CD14-positive monocyte (primary cell): ENCODE data around the gene TRAPPC5. TPM values are rescaled to one million over a fixed set of nuclear protein-coding genes. Genes with fewer than 3 reads are reported as not detected.

Experiments
- DNase-seq, 3 donors: peaks; one replicate each; pipeline ENCODE4 v3.0.0-alpha.2; 2011 to 2022
- H2AFZ ChIP-seq: 2 replicates; pipeline ENCODE4 v1.6.0; 2012; ENCODE audit warnings: mild to moderate bottlenecking, low read depth, low read length, inconsistent platforms; ENCODE audit not compliant: insufficient read depth, poor library complexity, severe bottlenecking
- H3K27ac ChIP-seq, 2 donors: 1 replicate in 1 of 2; 2 replicates in 1 of 2; pipeline ENCODE4 v1.5.1; 2012 to 2013; ENCODE audit warnings: low read length in 2 of 2, control low read depth in 1 of 2, inconsistent platforms in 1 of 2, low read depth in 1 of 2, mild to moderate bottlenecking in 1 of 2
- H3K27me3 ChIP-seq, 2 donors: one replicate each; pipeline versions ENCODE4 v1.6.0 to v1.6.1; 2011 to 2013; ENCODE audit warnings: low read length in 2 of 2; ENCODE audit not compliant: control insufficient read depth in 2 of 2, insufficient read depth in 2 of 2
- H3K36me3 ChIP-seq, 2 donors: replicated peaks in 1 of 2; 1 replicate in 1 of 2; 2 replicates in 1 of 2; pipeline versions ENCODE4 v1.5.1 to v1.6.1; 2012 to 2013; ENCODE audit warnings: low read length in 2 of 2, control low read depth in 1 of 2, inconsistent platforms in 1 of 2, mild to moderate bottlenecking in 1 of 2; ENCODE audit not compliant: insufficient read depth in 2 of 2, control insufficient read depth in 1 of 2
- H3K4me1 ChIP-seq, 2 donors: 1 replicate in 1 of 2; 2 replicates in 1 of 2; pipeline versions ENCODE4 v1.5.1 to v1.6.1; 2012 to 2013; ENCODE audit warnings: low read length in 2 of 2, control low read depth in 1 of 2, inconsistent platforms in 1 of 2, mild to moderate bottlenecking in 1 of 2, moderate library complexity in 1 of 2; ENCODE audit not compliant: insufficient read depth in 2 of 2, control insufficient read depth in 1 of 2
- H3K4me2 ChIP-seq: replicated peaks from 2 replicates; pipeline ENCODE3; 2012; ENCODE audit warnings: low read length, moderate library complexity, mild to moderate bottlenecking; ENCODE audit not compliant: poor library complexity, severe bottlenecking; ENCODE audit errors: extremely low read depth
- H3K4me3 ChIP-seq, 3 experiments: fragments of 200-600 bp in 1 of 3; sonication (generic) in 1 of 3; replicated peaks in 1 of 3; 1 replicate in 2 of 3; 2 replicates in 1 of 3; pipeline ENCODE4 v1.5.1; 2011 to 2013; ENCODE audit warnings: low read length in 3 of 3, mild to moderate bottlenecking in 3 of 3, control low read depth in 2 of 3, low read depth in 2 of 3, inconsistent platforms in 1 of 3, moderate library complexity in 1 of 3
- H3K79me2 ChIP-seq: 2 replicates; pipeline ENCODE4 v1.6.0; 2012; ENCODE audit warnings: mild to moderate bottlenecking, control low read depth, inconsistent platforms, low read length, moderate library complexity; ENCODE audit not compliant: insufficient read depth
- H3K9ac ChIP-seq: 2 replicates; pipeline ENCODE4 v1.6.0; 2017; ENCODE audit warnings: low read length, mild to moderate bottlenecking; ENCODE audit not compliant: insufficient read depth, poor library complexity, severe bottlenecking
- H3K9me3 ChIP-seq, 2 donors: replicated peaks in 1 of 2; 1 replicate in 1 of 2; 2 replicates in 1 of 2; pipeline versions ENCODE4 v1.5.1 to v1.6.1; 2012 to 2013; ENCODE audit warnings: low read length in 2 of 2, control low read depth in 1 of 2; ENCODE audit not compliant: control insufficient read depth in 1 of 2, insufficient read depth in 1 of 2
- H4K20me1 ChIP-seq: 2 replicates; pipeline ENCODE4 v1.6.0; 2012; ENCODE audit warnings: mild to moderate bottlenecking, low read length, control low read depth, moderate library complexity; ENCODE audit not compliant: insufficient read depth
- H3K27ac Mint-ChIP-seq, 7 donors: one replicate each; pipeline ENCODE4 v1.8.0; 2020; ENCODE audit warnings: mild to moderate bottlenecking in 7 of 7, mixed read lengths in 7 of 7, moderate library complexity in 6 of 7, inconsistent platforms in 2 of 7
- H3K27me3 Mint-ChIP-seq, 3 donors: one replicate each; pipeline ENCODE4 v1.8.0; 2021 to 2022; ENCODE audit warnings: low read depth in 3 of 3, mild to moderate bottlenecking in 3 of 3, mixed read lengths in 3 of 3, moderate library complexity in 3 of 3, inconsistent platforms in 1 of 3
- H3K36me3 Mint-ChIP-seq, 2 donors: one replicate each; pipeline ENCODE4 v1.8.0; 2020; ENCODE audit warnings: mixed read lengths in 2 of 2, inconsistent platforms in 1 of 2, mild to moderate bottlenecking in 1 of 2
- H3K4me1 Mint-ChIP-seq: one replicate; pipeline ENCODE4 v1.8.0; 2020; ENCODE audit warnings: mild to moderate bottlenecking, mixed read lengths
- H3K4me3 Mint-ChIP-seq, 2 donors: one replicate each; pipeline ENCODE4 v1.8.0; 2020; ENCODE audit warnings: mild to moderate bottlenecking in 2 of 2, mixed read lengths in 2 of 2, moderate library complexity in 1 of 2
- H3K9me3 Mint-ChIP-seq, 7 donors: one replicate each; pipeline ENCODE4 v1.8.0; 2020 to 2022; ENCODE audit warnings: mixed read lengths in 7 of 7, mild to moderate bottlenecking in 6 of 7, moderate library complexity in 6 of 7, inconsistent platforms in 2 of 7
- CTCF ChIP-seq: fragments of 200-600 bp; IDR thresholded peaks from one replicate; pipeline ENCODE4 v1.8.0; 2022; ENCODE audit warnings: antibody characterized with exemption, mild to moderate bottlenecking
- WGBS: methylation state at CpG from one replicate; pipeline ENCODE4 v1.1.5; 2013; ENCODE audit warnings: missing lambda C conversion rate; ENCODE audit not compliant: insufficient coverage; 5-methylcytosine and 5-hydroxymethylcytosine counted together
- intact Hi-C, 2 donors: fragments of 100-400 bp; cut with micrococcal nuclease; formaldehyde crosslinking; loops; one replicate each; pipeline versions ENCODE4 v1.15.0 to v1.15.1; 2023
- polyA plus RNA-seq, 3 donors: library from polyadenylated mRNA; depleted of rRNA in 1 of 3; unstranded in 2 of 3; stranded (reverse) in 1 of 3; fragments of 300-500 nt in 2 of 3; fragments of >200 nt in 1 of 3; fragmentation: Illumina TruSeq in 2 of 3; gene quantifications; 1 replicate in 2 of 3; 2 replicates in 1 of 3; pipeline ENCODE4 v1.2.3, GENCODE V29; 2012 to 2021

TRAPPC5 gene
- polyA plus RNA-seq, 3 donors: 126 to 449 (median 414) TPM

- WGBS: 99% methylated on average over 7 of the region's 10 CpGs
- intact Hi-C loops: loop anchor here (5.0 kb wide), 2 partner anchors 39 to 44 kb away; no protein-coding TSS in a partner anchor
- H3K4me1 ChIP-seq: peaks cover 41 to 48% of the 10 kb centered on the region in 2 donors
- H2AFZ ChIP-seq: no peak overlapping the region
- Mint-ChIP-seq H3K4me1 (peaks cover 48% of the 10 kb centered on the region), H3K9me3 (no peaks in the 10 kb centered on the region), H3K36me3 (peaks cover 0 to 2% of the 10 kb centered on the region in 2 donors), H3K27me3 (peaks cover 2 to 10% (median 4%) of the 10 kb centered on the region in 3 donors), H3K27ac (no peak overlapping the region), H3K4me3 (no peak overlapping the region)
- H3K9me3 ChIP-seq: no peaks in the 10 kb centered on the region
- no peak for DNase-seq
- no peak overlapping the region for H3K9ac ChIP-seq
- no peak overlapping the region for H3K4me2 ChIP-seq
- H3K36me3 ChIP-seq: no peaks in the 10 kb centered on the region
- no peaks in the 10 kb centered on the region for H4K20me1 ChIP-seq
- H3K79me2 ChIP-seq: no peaks in the 10 kb centered on the region
- no peak overlapping the region for H3K4me3 ChIP-seq
- no peak for TF ChIP-seq CTCF
- H3K27ac ChIP-seq: no peak overlapping the region
- no peaks in the 10 kb centered on the region for H3K27me3 ChIP-seq
Observed at GRCh38 chr19:7697721-7698287, 17.2 kb downstream of the TRAPPC5 start.

GRCh38 chr19:7698583-7698982 lies 17.9 kb downstream of the TRAPPC5 start:
- DNase-seq: peak in 1 of 3 donors; percentile 6
- H3K9me3 Mint-ChIP-seq: no peaks in the 10 kb centered on the region
- Histone ChIP-seq H4K20me1 (no peaks in the 10 kb centered on the region), H2AFZ (no peak overlapping the region), H3K27me3 (no peaks in the 10 kb centered on the region), H3K9me3 (no peaks in the 10 kb centered on the region), H3K27ac (no peak overlapping the region), H3K79me2 (no peaks in the 10 kb centered on the region), H3K4me3 (no peak overlapping the region), H3K9ac (no peak overlapping the region), H3K4me1 (peaks cover 49 to 56% of the 10 kb centered on the region in 2 donors), H3K36me3 (no peaks in the 10 kb centered on the region), H3K4me2 (no peak overlapping the region)
- peak overlapping the region in 3 of 7 donors; percentile 33 to 89 (median 77) for H3K27ac Mint-ChIP-seq
- peak overlapping the region in 1 of 2 donors; percentile 63 for H3K4me3 Mint-ChIP-seq
- peaks cover 54% of the 10 kb centered on the region for H3K4me1 Mint-ChIP-seq
- WGBS: 54% methylated on average over 11 of the region's 11 CpGs
- intact Hi-C loops: loop anchor here (5.0 kb wide), 2 partner anchors 39 to 44 kb away; no protein-coding TSS in a partner anchor
- H3K36me3 Mint-ChIP-seq: peaks cover 0 to 2% of the 10 kb centered on the region in 2 donors
- no peak for TF ChIP-seq CTCF
- H3K27me3 Mint-ChIP-seq: peaks cover 2 to 10% (median 4%) of the 10 kb centered on the region in 3 donors
